Measurements from ENCODE around the gene CYP4F11. TPM values are rescaled to one million over a fixed set of nuclear protein-coding genes. Genes with fewer than 3 reads are reported as not detected.

The CYP4F11 gene
- total RNA-seq, 1 donor from 2014 or later, result not detected

DNA sequence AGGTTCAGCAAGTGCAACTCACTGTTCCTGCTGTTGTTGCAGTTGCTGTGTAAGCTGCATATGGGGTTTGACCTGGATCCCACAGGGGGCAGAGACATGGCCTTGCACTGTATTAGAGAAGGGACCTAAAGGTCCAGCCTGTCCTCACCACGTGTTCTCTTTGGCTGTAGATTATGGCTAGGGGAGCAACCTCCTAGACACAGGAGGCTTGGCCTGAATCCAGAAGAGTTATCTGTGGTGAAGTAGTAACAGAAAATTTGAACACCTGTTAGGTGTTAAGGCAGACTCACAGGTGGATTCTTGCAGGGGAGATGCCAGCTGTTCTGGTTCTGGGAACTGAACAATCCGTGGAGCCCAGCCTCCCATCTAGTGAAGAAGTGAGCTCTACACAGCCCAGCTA lies 3.4 kb upstream of the CYP4F11 start:
- peaks cover 2% of the 10 kb centered on the region for H3K27me3 Mint-ChIP-seq (ENCODE audit: insufficient read depth, low read depth)
- no peak overlapping the region for H3K4me3 Mint-ChIP-seq
- Histone ChIP-seq H3K27me3 (no peaks in the 10 kb centered on the region), H3K4me2 (no peak overlapping the region), H3K4me3 (no peak overlapping the region), H3K36me3 (no peaks in the 10 kb centered on the region), H3K9me3 (ENCODE audit: low read depth) (peaks cover 6% of the 10 kb centered on the region), H3K27ac (no peak overlapping the region), H3K4me1 (no peaks in the 10 kb centered on the region), H4K20me1 (ENCODE audit: low read depth) (no peaks in the 10 kb centered on the region), H3F3A (ENCODE audit: low read depth) (no peaks in the 10 kb centered on the region), H3K9ac (no peak overlapping the region), H2AFZ (replicated peaks) (no peak overlapping the region), H3K79me2 (ENCODE audit: low read depth) (no peaks in the 10 kb centered on the region)
- H3K4me1 Mint-ChIP-seq, result no peaks in the 10 kb centered on the region
- H3K36me3 Mint-ChIP-seq, result no peaks in the 10 kb centered on the region
- no peak for TF ChIP-seq EZH2 (IDR thresholded peaks at IDR 0.05)
- TF ChIP-seq, protein P1, sequence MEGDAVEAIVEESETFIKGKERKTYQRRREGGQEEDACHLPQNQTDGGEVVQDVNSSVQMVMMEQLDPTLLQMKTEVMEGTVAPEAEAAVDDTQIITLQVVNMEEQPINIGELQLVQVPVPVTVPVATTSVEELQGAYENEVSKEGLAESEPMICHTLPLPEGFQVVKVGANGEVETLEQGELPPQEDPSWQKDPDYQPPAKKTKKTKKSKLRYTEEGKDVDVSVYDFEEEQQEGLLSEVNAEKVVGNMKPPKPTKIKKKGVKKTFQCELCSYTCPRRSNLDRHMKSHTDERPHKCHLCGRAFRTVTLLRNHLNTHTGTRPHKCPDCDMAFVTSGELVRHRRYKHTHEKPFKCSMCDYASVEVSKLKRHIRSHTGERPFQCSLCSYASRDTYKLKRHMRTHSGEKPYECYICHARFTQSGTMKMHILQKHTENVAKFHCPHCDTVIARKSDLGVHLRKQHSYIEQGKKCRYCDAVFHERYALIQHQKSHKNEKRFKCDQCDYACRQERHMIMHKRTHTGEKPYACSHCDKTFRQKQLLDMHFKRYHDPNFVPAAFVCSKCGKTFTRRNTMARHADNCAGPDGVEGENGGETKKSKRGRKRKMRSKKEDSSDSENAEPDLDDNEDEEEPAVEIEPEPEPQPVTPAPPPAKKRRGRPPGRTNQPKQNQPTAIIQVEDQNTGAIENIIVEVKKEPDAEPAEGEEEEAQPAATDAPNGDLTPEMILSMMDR (IDR thresholded peaks at IDR 0.05), result no peak
- no peak overlapping the region for H3K27ac Mint-ChIP-seq
- DNase-seq (ENCODE audit: low spot score), result no peak
- H3K9me3 Mint-ChIP-seq, result peaks cover 12% of the 10 kb centered on the region

DNA sequence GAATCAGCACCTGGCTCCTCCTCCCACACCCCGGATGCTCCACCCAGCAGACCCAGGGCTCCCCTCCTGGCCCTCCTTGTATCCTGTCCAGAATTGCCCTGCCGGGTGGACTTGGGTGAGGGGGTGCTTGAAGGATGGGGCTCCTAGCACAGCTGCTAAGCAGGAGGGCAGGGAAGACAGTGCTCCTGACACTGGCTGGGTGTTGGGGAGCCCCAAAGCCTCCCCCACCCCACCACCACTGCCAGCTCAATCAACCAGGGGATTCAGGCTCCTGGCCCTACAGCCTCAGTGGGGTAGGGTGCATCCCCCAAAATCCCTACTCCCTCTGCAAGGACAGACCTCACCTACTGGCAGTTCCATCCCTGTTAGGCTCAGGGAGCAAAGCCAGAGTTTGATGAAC lies 2.6 kb upstream of the CYP4F11 start:
- Histone ChIP-seq H3K9ac (no peak overlapping the region), H3K4me1 (no peaks in the 10 kb centered on the region), H3K27ac (no peak overlapping the region), H3K9me3 (ENCODE audit: low read depth) (peaks cover 6% of the 10 kb centered on the region), H2AFZ (replicated peaks) (no peak overlapping the region), H3K4me3 (no peak overlapping the region), H3F3A (ENCODE audit: low read depth) (no peaks in the 10 kb centered on the region), H4K20me1 (ENCODE audit: low read depth) (no peaks in the 10 kb centered on the region), H3K79me2 (ENCODE audit: low read depth) (no peaks in the 10 kb centered on the region), H3K36me3 (no peaks in the 10 kb centered on the region), H3K4me2 (no peak overlapping the region), H3K27me3 (no peaks in the 10 kb centered on the region)
- H3K27me3 Mint-ChIP-seq (ENCODE audit: insufficient read depth, low read depth), result peaks cover 2% of the 10 kb centered on the region
- no peaks in the 10 kb centered on the region for H3K36me3 Mint-ChIP-seq
- TF ChIP-seq, protein P1 (IDR thresholded peaks at IDR 0.05), result no peak
- TF ChIP-seq EZH2phosphoT487 (IDR thresholded peaks at IDR 0.05) (no peak), EZH2 (IDR thresholded peaks at IDR 0.05) (no peak)
- no peak overlapping the region for H3K4me3 Mint-ChIP-seq
- H3K27ac Mint-ChIP-seq, result no peak overlapping the region
- DNase-seq (ENCODE audit: low spot score), result no peak
- H3K9me3 Mint-ChIP-seq, result peaks cover 12% of the 10 kb centered on the region
- no peaks in the 10 kb centered on the region for H3K4me1 Mint-ChIP-seq

DNA sequence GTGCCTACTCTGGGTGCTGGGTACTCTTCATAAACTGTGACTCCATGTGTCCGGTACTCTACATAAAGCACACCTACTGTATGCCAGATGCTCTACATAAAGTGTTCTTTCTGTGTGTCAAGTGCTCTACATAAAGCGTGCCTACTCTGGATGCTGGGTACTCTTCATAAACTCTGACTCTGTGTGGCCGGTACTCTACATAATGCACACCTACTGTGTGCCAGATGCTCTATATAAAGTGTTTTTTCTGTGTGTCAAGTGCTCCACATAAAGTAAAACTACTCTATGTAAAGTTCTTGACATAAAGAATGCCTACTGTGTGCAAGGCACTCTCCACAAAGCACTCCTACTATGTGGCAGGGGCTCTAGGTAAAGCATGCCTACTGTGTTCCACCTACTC lies 1.8 kb upstream of the CYP4F11 start:
- Mint-ChIP-seq H3K27me3 (ENCODE audit: insufficient read depth, low read depth) (peaks cover 2% of the 10 kb centered on the region), H3K9me3 (peaks cover 12% of the 10 kb centered on the region)
- TF ChIP-seq, protein P1 (IDR thresholded peaks at IDR 0.05), result no peak
- TF ChIP-seq EZH2phosphoT487 (IDR thresholded peaks at IDR 0.05), result no peak

More for the DNA sequence above, 1.8 kb upstream of the CYP4F11 start:
- H3F3A ChIP-seq (ENCODE audit: low read depth), result no peaks in the 10 kb centered on the region
- no peaks in the 10 kb centered on the region for H3K36me3 ChIP-seq
- Mint-ChIP-seq H3K36me3 (no peaks in the 10 kb centered on the region), H3K4me3 (no peak overlapping the region), H3K27ac (no peak overlapping the region), H3K4me1 (no peaks in the 10 kb centered on the region)
- H3K9ac ChIP-seq, result no peak overlapping the region
- H3K79me2 ChIP-seq (ENCODE audit: low read depth), result no peaks in the 10 kb centered on the region
- H4K20me1 ChIP-seq (ENCODE audit: low read depth), result no peaks in the 10 kb centered on the region
- no peak overlapping the region for H2AFZ ChIP-seq (replicated peaks)
- peaks cover 2% of the 10 kb centered on the region for H3K9me3 ChIP-seq (ENCODE audit: low read depth)
- no peaks in the 10 kb centered on the region for H3K4me1 ChIP-seq
- no peak overlapping the region for H3K4me3 ChIP-seq
- no peak overlapping the region for H3K27ac ChIP-seq
- DNase-seq (ENCODE audit: low spot score), result no peak
- H3K4me2 ChIP-seq, result no peak overlapping the region
- H3K27me3 ChIP-seq, result no peaks in the 10 kb centered on the region
